ENCODE results near the gene PIK3R5. TPM values are rescaled to one million over a fixed set of nuclear protein-coding genes. Genes with fewer than 3 reads are reported as not detected.
A peak's percentile ranks its signal among the peaks of the same experiment; 100 is the strongest.

The PIK3R5 gene
- polyA plus RNA-seq, 3 donors = 32.1 to 127 (median 47.5) TPM

- Histone ChIP-seq H3K4me2 (replicated peaks; ENCODE audit: extremely low read depth, low read length, poor library complexity, severe bottlenecking) (no peak overlapping the region), H3K27me3 (ENCODE audit: control insufficient read depth in 2 of 2, insufficient read depth in 2 of 2, low read length in 2 of 2) (no peaks in the 10 kb centered on the region), H2AFZ (ENCODE audit: insufficient read depth, low read depth, low read length, poor library complexity, severe bottlenecking) (no peak overlapping the region), H3K9ac (ENCODE audit: insufficient read depth, low read length, poor library complexity, severe bottlenecking) (no peak overlapping the region), H3K79me2 (ENCODE audit: insufficient read depth, low read length) (peaks cover 60% of the 10 kb centered on the region), H3K9me3 (replicated peaks in 1 of 2; ENCODE audit: control insufficient read depth in 1 of 2, insufficient read depth in 1 of 2, low read length in 2 of 2) (no peaks in the 10 kb centered on the region), H3K4me3 (replicated peaks in 1 of 3; ENCODE audit: low read depth in 2 of 3, low read length in 3 of 3) (no peak overlapping the region), H3K4me1 (ENCODE audit: control insufficient read depth in 1 of 2, insufficient read depth in 2 of 2, low read length in 2 of 2) (peaks cover 62 to 74% of the 10 kb centered on the region in 2 donors), H3K27ac (ENCODE audit: low read depth in 1 of 2, low read length in 2 of 2) (no peak overlapping the region), H3K36me3 (replicated peaks in 1 of 2; ENCODE audit: control insufficient read depth in 1 of 2, insufficient read depth in 2 of 2, low read length in 2 of 2) (peaks cover 4 to 16% of the 10 kb centered on the region in 2 donors), H4K20me1 (ENCODE audit: insufficient read depth, low read length) (peaks cover 4% of the 10 kb centered on the region)
- Mint-ChIP-seq H3K36me3 (peaks cover 25 to 31% of the 10 kb centered on the region in 2 donors), H3K4me1 (peaks cover 79% of the 10 kb centered on the region), H3K27me3 (ENCODE audit: low read depth in 3 of 3) (peaks cover 0 to 1% (median 0%) of the 10 kb centered on the region in 3 donors), H3K9me3 (no peaks in the 10 kb centered on the region), H3K27ac (no peak overlapping the region), H3K4me3 (no peak overlapping the region)
- WGBS (ENCODE audit: insufficient coverage) = 70% methylated on average over 2 of the region's 6 CpGs
- TF ChIP-seq CTCF (IDR thresholded peaks at IDR 0.05) = no peak
- DNase-seq = no peak
- intact Hi-C loops (cut with micrococcal nuclease) = no loop called here
These were observed 100.1 kb downstream of the PIK3R5 start for GRCh38 chr17:8865385-8865784.

- peaks cover 60% of the 10 kb centered on the region for H3K79me2 ChIP-seq (ENCODE audit: insufficient read depth, low read length)
- peaks cover 25 to 35% of the 10 kb centered on the region in 2 donors for H3K36me3 Mint-ChIP-seq
- no peak overlapping the region for H2AFZ ChIP-seq (ENCODE audit: insufficient read depth, low read depth, low read length, poor library complexity, severe bottlenecking)
- intact Hi-C loops (cut with micrococcal nuclease) = no loop called here
- peaks cover 0 to 3% (median 0%) of the 10 kb centered on the region in 7 donors for H3K9me3 Mint-ChIP-seq
- no peaks in the 10 kb centered on the region for H3K27me3 ChIP-seq (ENCODE audit: control insufficient read depth in 2 of 2, insufficient read depth in 2 of 2, low read length in 2 of 2)
- peaks cover 77 to 81% of the 10 kb centered on the region in 2 donors for H3K4me1 ChIP-seq (ENCODE audit: control insufficient read depth in 1 of 2, insufficient read depth in 2 of 2, low read length in 2 of 2)
- DNase-seq = no peak
- no peak overlapping the region for H3K4me3 Mint-ChIP-seq
- peak overlapping the region; percentile 3 to 94 (median 78) for H3K27ac Mint-ChIP-seq
- H3K27ac ChIP-seq (ENCODE audit: low read depth in 1 of 2, low read length in 2 of 2) = peak overlapping the region; percentile 7 to 82
- no peak overlapping the region for H3K4me3 ChIP-seq (replicated peaks in 1 of 3; ENCODE audit: low read depth in 2 of 3, low read length in 3 of 3)
- no peak overlapping the region for H3K9ac ChIP-seq (ENCODE audit: insufficient read depth, low read length, poor library complexity, severe bottlenecking)
- no peak overlapping the region for H3K4me2 ChIP-seq (replicated peaks; ENCODE audit: extremely low read depth, low read length, poor library complexity, severe bottlenecking)
- H3K27me3 Mint-ChIP-seq (ENCODE audit: low read depth in 3 of 3) = peaks cover 0 to 1% (median 0%) of the 10 kb centered on the region in 3 donors
- no peak for TF ChIP-seq CTCF (IDR thresholded peaks at IDR 0.05)
- WGBS (ENCODE audit: insufficient coverage) = 88% methylated on average over 8 of the region's 9 CpGs
- peaks cover 87% of the 10 kb centered on the region for H3K4me1 Mint-ChIP-seq
- H3K9me3 ChIP-seq (replicated peaks in 1 of 2; ENCODE audit: control insufficient read depth in 1 of 2, insufficient read depth in 1 of 2, low read length in 2 of 2) = no peaks in the 10 kb centered on the region
- peaks cover 4% of the 10 kb centered on the region for H4K20me1 ChIP-seq (ENCODE audit: insufficient read depth, low read length)
- peaks cover 4 to 16% of the 10 kb centered on the region in 2 donors for H3K36me3 ChIP-seq (replicated peaks in 1 of 2; ENCODE audit: control insufficient read depth in 1 of 2, insufficient read depth in 2 of 2, low read length in 2 of 2)
These were observed 103.1 kb downstream of the PIK3R5 start for GRCh38 chr17:8862213-8863056.
